HG03175 (cell line): ENCODE data around the gene RPS19BP1.

ENCODE experiments used
- ATAC-seq: cut with Tn5 transposase; IDR thresholded peaks from one replicate; pipeline ENCODE4 v1.9.1; 2021; ENCODE audit warnings: mild to moderate bottlenecking, moderate library complexity; ENCODE audit not compliant: unreplicated experiment

The RPS19BP1 gene

DNA sequence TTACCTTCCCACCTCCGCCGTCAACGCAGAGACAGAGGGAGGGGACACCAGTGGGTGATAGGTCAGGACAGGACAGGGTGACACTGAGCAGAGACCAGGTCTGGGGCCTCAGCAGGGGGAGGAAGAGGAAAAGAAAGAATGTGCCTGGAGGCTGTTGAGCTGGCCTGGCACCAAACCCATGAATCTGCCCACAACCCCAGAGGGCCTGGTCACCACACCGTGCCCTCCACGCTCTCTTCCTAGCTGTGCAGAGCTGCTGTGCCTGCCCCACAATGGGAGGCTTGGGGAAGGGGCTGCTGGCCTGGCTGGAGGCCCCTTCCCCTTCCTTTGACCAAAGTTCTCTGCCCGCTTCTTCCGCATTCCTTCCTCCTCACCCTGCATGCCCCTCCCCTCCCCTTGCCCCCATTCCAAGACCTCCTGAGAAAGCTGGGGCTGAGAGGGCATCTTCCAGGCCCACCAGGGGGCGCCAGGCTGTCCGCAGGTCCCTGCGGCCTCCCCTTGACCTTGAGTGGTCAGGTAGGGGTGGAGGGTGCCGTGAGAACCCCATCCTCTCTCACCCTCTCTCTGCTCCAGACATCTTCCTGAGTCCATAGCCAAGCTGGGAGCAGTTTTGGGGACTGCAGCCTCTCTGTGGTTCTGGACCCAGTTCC is 27.0 kb upstream of the RPS19BP1 start:
- no peak for ATAC-seq

DNA sequence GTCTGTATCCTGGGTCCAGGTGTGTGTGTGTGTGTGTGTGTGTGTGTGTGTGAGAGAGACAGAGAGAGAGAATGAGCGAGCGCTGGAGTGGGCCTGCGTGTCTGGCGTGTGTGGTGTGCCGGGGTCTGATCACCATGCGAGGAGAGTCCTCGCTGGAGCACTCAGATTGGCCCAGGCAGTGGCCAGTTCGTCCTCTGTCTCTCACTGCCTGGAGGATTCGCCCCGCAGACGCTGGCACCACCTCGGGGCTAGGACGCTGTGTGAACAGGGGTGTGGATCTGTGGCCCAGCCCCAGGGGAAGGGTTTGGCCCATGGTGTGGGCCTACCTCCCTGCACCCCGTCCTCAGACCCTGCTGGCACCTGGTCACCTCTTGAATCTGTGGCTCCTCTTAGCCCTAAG is 26.4 kb upstream of the RPS19BP1 start:
- no peak for ATAC-seq

DNA sequence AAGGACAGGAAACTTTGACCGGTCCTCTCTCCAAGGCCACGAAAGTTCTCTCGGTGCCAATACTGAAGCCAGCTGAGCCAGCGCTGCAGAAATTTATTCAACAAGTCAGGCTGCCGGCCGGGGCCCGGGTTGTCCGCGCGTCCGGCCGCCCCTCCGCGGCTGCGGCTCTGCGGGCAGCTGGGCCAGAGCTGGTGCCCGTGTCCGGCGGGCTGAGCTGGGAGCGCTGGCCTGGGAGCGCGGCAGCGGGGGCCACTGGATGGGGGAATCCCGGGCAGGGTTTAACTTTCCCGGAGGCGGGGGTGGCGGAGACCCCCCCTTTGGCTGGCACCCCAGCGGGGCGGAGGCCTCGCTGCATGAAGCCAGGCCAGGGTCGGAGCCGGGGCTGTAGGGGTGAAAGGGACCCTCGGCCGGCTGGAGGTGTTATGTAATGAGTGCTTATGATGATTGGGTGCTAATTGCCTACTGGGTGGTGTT is 25.7 kb upstream of the RPS19BP1 start:
- ATAC-seq = no peak

DNA sequence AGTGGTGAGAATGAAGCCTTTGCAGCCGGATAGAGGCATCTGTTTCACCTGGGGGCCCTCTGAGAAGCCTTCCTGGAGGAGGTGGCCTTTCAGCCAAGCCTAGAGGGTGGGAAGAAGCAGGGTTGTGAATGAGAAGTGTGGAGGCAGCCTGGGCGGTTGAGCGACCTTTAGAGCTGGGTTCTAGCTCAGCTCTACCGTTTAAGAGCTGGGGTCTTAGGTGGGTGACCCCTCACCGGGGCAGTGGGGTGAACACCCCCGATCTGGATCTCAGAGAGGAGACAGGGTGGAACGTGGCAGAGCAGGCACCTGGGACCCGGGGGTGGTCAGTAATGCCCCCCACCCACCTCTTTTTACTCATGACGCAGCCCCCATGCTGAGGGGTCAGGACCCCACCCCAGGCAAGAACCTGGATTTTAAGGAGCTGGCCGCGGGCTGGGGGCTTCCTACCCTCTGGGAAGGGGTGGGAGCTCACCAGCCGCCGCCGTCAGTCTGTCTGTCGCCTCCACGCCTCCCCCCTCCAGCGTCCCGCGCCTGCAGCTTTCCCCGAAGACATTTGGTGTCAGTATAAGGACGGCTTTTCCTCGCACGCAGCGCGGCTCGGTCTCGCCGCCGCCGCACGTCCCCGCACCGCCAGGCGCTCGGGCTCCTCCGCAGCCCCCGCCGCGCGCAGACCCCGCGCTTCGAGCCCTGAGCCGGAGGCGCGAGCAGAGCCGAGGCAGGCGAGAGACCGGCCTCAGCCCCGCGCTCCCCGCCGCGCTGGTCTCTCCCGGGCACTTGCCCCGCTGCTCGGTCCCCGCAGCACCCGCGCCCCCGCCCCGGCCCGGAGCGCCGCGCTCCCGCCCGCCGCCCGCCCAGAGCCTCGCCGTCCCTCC is 24.7 kb upstream of the RPS19BP1 start:
- no peak for ATAC-seq

DNA sequence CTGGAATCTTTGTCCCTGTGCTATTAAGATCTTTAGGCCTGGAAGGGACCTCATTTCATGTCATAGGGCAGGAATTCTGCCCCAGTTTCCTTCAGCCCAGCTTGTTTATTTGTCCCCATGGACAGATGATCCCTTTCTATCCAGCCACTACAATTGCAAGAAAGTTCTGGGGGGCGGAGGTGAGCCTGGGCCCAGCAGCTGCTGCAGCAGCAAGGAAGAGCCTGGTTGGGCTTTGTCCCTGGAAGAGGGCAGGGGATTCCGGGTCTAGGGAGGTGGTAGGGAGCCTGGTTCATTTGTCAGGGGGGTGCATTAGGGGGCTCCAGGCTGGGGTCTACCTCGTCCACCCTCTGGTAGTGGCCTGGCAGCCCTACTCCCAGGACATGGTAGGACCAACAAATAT is 21.6 kb upstream of the RPS19BP1 start:
- no peak for ATAC-seq

DNA sequence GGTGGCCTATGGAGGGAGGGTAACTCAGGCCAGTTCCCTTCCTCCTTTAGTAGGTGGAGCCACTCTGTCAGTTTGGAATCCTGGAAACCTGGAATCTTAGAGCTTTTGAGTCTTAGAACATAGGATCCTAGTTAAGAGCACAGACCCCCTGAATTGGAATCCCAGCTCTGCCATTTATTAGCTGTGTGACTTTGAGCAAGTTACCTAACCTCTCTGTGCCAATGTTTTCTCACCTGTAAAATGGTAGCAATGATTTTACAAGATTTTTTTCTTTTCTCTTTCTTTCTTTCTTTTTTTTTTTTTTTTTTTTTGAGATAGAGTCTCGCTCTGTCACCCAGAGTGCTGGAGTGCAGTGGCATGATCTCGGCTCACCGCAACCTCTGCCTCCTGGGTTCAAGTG is 20.9 kb upstream of the RPS19BP1 start:
- no peak for ATAC-seq

DNA sequence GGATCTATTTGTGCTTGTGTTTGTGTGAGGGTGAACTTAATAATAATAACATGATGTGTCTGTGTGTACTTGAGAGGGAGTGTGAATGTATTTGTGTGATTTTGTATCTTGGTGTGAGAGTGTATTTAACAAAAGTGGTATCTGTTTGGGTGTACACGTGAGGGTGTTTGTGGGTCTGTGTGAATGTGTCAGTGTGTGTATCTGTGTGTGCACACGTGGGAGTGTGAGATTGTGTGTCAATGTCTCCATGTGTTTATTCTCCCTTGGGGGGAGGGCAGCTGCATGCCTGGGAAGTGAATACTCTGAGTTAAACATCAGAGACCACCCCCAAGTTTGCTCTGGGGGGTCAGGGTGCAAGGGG is 15.0 kb upstream of the RPS19BP1 start:
- no peak for ATAC-seq

DNA sequence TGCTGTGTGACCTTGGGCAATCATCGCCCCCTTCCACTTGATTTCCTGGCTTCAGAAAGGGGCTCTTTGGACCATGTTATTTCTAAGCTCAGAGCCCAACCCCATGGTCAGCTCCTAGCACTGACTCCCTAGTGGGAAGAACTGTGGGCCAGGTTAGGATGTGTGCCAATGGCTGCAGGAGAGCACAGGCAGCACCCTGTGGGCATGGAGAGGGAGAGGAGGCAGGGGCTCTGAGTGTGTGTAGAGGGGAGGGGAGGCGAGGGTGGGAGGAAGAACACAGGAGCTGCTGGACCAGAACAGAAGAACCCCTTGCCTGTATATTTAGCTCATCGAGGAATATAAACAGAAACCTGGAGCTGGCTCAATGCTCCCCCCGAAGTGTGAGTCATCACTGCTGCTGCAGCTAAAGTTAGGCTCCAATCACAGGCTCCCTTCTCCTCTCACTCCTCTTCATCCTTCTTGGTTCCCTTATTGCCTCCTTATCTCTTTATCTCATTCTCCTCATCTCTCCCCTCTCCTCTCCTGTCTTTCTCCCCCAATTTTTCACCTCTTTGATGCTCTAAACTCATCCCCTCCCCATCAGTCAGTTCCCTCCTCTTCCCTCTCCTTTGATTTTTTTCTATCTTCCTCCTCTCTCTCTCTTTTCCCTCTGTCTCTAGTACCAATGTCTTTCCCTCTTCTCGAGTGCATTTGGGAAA is 14.5 kb upstream of the RPS19BP1 start:
- no peak for ATAC-seq

DNA sequence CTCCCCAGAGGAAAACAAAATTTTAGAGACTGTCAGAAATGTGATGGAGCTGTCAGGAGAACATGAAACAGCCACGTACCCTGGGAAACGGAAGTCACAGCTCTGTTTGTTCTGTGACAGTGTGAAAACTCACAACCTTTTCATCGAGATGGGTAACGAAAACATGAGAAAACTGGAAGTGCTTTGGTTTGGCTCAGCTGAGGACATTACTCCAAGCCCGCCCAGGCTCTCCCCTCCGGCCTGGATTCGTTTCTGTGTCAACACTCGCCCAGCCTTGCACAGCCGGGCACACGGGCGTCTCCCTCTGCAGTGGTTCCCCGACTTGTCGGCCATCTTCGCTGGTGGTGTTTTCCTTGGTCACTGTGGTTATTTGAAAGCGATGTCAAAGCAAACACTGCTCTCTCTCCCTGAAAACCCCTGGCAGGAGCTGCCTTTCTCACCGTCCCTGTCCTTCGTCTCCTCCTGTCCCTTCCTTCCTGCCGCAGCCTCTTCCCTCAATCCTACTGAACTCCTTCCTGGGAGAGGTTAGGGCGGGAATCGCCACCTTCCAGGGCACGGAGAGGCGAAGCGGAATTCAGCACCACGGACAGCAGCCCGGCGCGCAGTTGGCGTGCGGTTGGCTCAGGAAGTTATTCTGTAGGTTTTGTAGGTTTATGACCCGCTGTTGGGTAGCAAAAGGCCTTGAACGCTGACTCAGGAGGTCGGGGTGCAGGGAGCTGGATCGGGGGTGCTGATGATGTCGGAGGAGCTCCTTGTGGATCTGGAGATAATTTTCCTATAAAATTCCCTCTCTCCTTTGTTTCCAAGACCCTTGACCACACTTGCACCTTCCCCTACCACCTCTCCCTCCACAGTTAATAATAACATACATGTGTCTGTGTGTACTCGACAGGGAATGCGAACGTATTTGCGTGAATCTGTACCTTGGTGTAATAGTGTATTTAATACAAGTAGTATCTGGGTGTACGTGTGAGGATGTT is 13.1 kb upstream of the RPS19BP1 start:
- no peak for ATAC-seq

DNA sequence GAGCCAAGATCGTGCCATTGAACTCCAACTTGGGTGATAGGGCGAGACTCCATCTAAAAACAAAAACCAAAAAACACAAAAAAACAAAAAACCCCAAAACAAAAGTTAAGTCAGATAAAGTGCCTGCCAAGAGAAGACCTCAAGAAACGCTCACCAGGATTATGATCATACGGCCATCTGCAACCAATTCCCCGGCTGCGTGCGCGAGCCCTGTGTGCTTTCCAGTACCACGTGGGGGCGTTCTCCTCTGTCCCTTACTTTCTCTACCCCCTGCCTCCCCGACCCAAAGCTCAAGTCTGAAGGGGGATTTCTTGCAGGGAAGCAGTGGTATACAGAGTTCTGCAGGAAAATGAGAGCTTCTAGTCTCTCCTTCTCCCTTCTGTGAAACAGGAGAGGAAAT is 10.5 kb upstream of the RPS19BP1 start:
- ATAC-seq = no peak

DNA sequence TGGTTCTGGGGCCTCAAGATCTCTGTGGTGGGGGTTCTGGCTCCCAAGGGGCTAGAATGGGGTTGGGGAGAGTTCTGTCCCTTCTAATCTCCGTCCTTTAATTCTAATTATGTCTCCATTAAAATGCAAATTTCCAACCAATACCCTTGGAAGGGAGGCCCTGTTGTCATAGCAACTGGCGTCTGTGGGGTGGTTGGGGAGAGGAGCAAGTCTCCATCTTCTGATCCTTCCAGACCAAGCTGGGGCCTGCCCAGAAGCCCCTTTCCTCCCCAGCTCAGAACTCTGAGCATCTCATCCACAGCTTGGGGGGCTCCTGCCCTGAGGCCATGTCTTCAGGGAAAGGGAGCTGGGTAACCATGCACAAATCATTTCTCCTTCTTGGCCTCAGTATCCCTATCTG is 5.4 kb upstream of the RPS19BP1 start:
- ATAC-seq = no peak

DNA sequence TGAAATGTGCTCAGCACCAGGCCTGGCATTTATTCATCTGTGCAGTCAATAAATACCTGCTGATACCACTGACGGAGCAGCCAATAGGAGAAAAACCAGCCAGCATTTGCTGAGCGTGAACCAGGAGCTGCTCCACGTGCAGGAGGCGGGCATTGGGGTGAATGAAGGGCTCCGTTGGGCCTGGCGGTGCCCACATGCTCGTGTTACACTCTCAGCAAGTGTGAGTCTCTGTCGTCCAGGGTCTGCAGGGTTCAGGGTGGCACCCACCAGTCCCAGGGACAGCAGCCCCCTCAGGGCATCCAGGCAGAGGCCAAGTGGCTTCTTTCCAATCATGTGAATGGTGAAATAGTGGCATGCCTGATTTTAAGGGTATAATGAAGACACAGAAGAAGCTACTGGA is 4.2 kb upstream of the RPS19BP1 start:
- no peak for ATAC-seq

DNA sequence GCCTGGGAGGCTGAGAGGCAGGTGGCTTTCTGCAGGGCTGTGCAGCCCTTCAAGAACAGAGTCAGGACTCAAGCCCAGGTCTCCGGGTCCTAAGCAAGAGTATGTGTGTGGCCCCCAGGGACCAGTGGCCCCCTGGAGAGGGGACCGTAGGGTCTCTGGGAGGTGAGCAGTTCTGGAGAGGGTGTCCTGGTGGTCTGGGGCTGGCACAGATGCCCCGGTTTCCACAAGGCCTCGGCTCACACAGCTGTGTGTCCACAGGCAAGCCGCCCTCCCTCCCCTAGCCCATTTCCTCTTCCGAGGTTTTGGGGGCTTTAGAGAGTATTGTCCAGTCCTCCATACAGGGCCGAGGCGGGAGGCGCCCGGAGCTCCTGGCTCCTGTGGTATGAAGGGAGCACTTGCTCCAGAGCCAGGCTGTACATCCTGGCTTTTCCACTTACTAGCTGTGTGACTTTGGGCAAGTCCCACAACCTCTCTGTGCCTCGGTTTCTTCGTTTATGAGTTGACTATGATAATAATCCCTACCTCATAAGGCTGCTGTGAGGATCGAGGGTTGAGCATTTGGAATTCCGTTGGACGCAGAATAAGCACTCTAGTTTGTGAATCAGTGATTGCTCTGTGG is 3.4 kb upstream of the RPS19BP1 start:
- no peak for ATAC-seq

DNA sequence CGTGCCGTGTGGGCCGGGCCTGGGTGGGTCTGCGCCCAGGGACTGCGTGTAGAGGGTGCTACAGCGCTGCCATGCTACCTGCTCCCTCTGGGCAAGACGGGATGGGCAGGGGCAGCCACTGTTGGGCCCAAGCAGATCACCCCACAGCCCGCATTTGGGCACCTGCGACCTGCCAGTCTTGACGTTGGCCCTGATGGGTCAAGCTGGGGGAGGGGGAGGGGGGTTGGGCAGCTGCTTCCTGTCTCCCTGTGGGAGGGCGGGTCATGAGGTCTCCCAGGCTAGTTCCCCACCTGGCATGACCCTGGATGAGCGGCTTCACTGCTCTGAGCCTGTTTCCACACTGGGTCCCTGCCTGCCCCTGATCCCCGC is 2.8 kb upstream of the RPS19BP1 start:
- no peak for ATAC-seq

DNA sequence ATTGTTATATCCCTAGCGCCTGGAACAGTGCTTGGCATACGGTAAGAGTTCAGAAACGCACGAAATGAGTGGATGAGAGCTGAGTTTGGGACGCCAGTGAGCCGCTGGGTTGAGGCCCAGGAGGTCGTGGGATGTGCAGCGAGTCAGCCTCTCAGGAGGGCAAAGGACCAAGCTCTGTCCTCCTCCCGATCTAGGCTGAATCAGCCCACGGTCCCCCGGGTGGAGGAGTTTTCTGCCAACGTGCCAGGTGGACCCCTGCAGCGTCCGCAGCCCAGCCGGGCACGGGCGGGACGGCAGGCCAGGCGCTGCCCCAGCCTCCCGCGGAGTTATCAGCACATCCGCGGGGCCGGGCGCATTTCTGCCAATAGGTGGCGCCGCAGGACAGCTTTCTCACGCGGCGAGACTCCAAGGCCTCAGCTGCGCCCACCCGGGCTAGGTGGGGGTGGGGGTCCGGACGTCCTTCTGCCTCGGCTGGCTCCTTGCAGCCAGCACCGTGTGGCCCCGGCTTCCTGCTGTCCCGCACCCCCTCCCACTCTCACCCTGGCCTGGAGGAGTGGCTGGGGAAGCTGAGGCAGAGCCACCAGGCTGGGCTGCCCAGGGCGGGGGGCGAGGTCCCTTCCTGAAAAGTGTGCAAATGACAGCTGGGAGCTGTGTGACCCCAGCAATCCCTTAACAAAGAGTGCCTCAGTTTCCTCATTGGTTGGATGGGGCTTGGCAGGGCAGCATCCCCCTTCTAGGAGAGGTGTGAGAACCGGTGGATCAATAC is 2.2 kb upstream of the RPS19BP1 start:
- no peak for ATAC-seq

DNA sequence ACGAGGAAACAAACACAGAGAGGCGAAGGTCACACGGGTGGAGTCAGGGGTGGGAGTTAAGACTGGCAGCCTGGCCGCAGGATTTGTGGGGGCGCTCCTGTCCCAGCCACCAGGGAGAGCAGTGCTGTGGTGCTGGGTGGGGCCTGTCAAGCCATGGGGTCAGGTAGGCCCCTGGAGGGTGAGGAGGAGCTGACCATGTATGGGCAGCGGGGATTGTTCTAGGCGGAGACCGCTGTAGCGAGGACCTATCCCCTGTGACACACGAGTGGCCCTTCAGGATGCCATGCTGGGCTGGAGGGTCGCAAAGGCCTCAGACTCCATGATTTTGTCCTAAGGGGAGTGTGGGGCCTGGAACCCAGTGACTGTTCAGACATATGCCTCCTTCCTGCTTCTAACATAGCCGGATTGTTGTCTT is 1.6 kb upstream of the RPS19BP1 start:
- ATAC-seq = no peak

DNA sequence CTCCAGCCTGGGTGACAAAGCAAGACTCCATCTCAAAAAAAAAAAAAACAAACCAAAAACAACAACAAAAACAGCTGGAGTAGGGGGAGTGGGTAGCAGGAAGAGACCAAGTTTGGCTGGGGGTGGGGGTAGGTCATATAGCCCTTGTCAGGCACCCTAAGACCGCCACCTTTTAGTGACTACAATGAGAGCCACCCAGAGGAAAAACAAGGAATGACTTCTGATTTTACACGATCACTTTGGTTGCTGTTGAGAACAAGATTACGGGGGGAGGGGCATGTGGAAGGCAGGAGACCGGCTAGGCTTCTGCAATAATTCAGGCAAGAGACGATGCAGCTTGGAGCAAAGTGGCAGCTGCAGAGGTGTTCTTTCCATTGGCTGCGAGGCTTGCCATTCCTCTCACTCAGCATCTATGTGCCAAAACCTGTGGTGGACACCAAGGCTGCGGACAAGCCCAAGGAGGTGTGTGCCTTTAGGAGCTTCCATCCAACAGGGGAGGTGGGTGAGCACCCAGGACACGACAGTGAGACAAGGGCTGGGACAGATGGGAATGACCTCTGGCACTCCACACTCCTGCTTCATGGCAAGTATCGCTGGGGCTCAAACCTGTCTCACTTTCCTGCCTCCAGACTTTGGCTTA is 1.7 kb downstream of the RPS19BP1 start:
- ATAC-seq = no peak

DNA sequence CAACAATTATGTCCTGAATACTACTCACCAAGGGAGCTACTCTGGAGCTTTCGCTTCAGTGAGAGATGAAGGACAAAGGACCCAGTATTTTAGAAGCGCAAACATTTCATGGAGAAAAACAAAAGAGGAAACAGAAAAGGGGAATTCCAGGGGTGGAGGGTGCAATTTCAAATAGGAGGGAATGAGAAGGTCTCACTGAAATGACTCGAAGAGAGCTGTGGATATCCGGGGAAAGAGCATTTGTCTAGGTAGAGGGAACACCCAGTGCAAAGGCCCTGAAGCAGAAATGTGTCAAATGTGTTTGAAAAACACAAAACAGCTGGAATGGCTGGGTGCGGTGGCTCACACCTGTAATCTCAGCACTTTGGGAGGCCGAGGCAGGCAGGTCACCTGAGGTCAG is 2.4 kb downstream of the RPS19BP1 start:
- ATAC-seq = no peak

DNA sequence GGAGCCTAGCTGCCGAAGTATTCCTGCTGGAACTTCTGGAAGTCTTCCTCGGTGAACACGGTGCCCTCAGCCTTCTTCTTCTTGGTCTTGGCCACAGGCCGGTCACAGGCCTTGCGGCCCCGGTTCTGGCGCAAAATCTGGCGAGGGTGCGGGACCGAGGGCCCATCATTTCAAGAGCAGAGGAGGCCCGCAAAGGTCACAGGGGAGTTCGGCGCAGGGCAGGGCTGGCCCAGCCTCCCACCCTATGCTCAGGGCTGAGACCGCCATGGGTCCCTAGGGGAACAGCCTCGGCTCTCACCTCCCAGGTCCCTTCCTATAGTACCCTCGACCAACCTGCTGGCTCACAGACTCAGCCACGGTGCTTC is 3.1 kb downstream of the RPS19BP1 start:
- ATAC-seq = no peak
